ENCODE data around the gene UBR4.
"Not testable (repeated sequence)": the region's sequence is repeated elsewhere in the genome, so short reads cannot be mapped to it uniquely, and the experiment has no call there.

Gene UBR4

DNA sequence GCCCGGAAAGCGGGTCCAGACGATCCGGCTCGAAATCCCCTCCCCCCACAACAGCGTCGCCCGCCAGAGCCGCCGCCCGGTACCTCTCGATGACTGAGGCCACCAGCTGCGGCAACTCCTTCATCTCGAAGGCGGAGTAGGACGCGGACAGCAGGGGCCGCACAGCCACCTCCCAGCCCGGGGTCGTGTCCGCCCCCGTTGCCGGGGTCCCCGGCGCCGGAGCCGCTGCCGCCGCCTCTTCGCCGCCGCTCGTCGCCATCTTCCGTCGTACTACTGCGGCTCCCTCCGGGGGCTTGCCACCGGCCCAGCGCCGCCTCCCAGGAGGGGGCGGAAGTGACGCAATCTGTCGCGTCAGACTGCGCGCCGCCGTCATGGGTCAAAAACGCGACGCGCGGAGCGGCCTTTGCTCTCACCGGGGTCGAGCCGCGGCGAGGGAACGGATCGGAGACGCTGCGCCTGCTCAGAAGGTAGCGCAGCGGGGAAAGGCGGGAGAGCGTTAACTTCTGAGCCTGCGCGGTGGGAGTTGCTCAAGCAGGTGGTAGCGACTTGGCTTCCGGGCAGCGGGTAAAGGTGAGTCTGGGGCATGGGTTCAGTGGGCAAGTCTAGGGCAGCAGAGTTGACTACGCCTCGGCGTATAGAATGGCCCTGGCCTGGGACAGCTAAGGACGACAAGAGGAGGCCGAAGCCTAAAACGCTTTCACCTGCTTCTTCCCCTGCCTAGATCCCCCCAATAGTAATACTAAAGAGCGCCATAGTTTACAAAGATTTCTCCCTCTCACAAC is at the start of gene UBR4:
Gene UBR4, minus strand, starts transcription at position 277 of the 782 bp plus-strand sequence. Its CDS starts 18 bp downstream, at position 259.
- peak; percentile 86 for DNase-seq

DNA sequence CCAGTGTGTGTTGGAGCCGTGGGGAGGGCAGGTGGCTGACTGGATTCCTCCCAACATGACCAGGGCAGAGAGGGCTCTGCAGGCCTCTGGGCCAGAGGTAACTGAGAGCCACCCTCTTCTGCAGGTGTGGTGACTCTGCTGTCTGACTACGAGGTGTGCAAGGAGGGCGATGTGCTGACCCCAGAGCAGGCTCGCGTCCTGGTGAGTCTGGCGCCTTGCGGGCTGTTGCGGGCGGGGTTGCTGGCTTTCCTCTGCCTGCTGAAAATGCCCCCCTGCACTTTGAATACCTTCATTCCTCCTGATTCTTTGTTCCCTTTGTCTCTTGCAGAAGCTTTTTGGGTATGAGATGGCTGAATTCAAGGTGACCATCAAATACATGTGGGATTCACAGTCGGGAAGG is 48.3 kb upstream of the UBR4 start:
- no peak for DNase-seq

DNA sequence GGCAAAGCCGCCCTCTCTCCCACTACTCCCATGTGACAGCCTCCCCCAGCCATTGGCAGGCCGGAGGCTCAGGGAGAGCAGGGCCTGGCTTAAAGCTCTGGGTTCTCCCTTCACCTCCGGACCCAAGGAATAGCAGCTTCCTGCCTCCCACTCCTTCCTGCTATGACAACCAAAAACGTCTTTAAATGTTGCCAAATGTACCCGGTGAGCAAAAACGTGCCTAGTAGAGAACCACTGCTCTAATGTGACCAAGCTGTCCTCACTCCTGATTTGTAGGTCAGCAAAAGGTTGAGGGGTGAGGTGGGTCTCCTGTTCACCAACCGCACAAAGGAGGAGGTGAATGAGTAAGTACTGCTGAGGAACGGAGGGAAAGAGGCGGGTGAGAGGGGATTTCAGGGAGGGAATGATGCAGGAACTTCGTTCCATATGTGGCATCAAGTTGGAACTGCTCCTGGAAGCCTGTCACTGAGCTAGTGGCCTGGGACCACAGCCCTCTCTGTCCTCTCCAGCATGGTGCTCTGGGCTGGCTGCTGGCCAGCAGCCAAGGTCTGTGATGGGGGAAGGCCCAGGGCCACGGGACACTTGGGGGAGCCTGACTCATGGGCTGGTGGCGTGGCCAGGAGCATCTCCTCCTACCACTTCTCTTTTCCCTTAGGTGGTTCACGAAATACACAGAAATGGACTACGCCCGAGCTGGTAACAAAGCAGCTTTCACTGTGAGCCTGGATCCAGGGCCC is 47.3 kb upstream of the UBR4 start:
- no peak for DNase-seq

GRCh38 chr1:19256301-19256700 is 46.2 kb upstream of the UBR4 start:
- not testable (repeated sequence) for DNase-seq

- no peak for DNase-seq
Observed at GRCh38 chr1:19255288-19255687, 45.2 kb upstream of the UBR4 start.

GRCh38 chr1:19254416-19254815 is 44.4 kb upstream of the UBR4 start:
- no peak for DNase-seq

GRCh38 chr1:19251305-19252196 is 41.5 kb upstream of the UBR4 start, which contains the start of the genes EMC1 and MRTO4:
TSS of gene EMC1 (minus strand) at chr1:19251524. CDS start at chr1:19251509, 15 bp downstream.
TSS of gene MRTO4 (plus strand) at chr1:19251805. CDS start at chr1:19251836, 31 bp downstream.
- DNase-seq = peak; percentile 90

GRCh38 chr1:19250629-19251304 is 40.7 kb upstream of the UBR4 start:
- DNase-seq = no peak

DNA sequence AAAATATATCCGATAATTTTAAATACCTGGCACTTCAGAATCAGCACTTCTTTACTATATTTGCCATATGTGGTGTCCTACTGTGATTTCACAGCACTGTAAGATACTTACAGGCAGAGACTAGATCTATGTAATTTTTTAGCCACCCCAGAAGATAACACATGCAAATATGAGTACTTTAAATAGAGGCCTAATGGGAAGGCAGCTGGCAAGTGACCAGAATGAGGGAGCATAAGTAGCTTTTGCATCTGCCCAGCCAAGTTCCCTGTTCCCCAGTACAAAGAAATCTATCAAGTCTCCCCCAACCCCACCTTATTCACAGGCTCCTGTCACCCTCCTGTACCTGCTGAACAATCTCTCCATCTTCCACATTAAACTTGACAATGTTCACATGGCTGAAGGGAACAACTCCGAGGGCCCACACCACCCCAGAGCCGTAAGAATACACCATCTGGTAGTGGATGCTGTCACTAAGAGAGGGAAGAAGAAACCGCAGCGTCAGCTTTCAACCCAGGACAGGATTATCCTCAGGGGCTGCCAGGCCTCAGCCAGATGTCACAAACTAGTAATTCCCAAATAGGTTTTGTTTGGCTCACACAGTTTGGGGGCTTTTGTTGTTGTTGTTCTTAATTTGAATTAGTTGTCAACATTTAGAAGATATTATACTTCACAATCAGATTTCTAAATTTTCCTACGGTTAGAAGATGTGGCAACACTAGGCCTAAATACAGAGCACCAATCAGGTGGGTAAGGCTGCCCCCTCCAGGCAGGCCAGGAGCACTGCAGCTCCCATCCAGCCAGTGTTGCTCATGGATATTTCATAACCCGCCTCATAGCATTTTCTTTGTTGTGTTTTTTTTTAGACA is 30.8 kb upstream of the UBR4 start:
- DNase-seq = peak; percentile 30

GRCh38 chr1:19239876-19240275 is 29.8 kb upstream of the UBR4 start:
- DNase-seq = no peak

DNA sequence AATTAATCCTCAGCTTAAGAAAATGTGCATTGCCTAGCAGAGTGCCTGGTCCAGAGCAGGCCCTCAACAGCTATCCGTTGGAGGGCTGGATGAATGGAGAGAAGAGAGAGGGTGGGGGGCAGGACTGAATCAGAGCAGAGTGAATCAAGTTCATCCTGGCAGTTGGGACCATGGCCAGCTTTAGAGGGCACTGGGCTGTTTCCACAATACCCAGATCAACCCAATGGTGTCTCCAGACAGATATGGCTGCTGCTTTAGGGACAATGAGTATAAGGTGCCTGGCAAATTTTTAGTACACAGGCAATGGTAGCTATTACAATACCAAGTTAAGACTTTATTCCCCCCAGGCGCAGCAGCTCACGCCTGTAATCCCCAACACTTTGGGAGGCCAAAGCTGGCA is 24.2 kb upstream of the UBR4 start:
- no peak for DNase-seq

DNA sequence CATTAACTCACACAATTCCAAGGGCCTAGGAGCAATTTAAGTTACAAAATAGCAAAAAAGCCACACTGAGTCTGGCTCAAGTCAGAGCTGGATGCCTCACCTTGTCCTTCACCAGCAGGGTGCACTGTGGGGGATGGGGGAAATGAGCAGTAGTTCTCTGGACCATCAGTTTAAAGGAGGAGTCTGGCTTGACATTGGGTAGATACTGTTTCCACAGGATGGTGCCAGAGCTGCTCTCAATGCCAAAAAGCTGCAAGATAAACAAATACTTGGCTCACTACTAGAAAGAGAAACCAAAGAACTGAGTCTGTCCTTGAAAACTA is 22.4 kb upstream of the UBR4 start:
- no peak for DNase-seq

DNA sequence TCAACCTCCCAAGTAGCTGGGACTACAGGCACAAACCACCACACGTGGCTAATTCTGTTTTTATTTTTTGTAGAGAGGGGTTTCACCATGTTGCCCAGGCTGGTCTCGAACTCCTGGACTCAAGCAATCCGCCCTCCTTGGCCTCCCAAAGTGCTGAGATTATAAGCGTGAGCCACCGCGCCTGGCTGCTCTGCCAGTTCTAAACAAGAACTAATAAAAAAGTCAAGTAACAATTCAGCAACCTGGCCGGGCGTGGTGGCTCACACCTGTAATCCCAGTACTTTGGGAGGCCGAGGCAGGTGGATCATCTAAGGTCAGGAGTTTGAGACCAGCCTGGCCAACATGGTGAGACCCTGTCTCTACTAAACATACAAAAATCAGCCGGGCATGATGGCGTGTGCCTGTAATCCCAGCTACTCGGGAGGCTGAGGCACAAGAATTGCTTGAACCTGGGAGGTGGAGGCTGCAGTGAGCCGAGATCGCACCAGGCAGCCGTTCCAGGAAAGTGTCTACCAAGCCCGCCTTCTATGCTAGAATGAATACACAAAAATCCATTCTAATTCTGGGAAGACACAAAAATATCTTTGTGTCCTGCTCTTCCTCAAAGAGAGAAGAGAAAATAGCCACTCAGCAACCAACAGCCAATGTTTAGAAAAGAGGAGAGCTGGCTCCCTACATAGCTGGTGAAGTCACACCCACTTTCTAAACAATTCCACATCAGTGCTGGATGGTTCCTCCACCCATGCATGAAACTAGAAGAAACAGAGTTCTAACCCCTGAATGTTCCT is 21.9 kb upstream of the UBR4 start:
- DNase-seq = not testable (repeated sequence)

DNA sequence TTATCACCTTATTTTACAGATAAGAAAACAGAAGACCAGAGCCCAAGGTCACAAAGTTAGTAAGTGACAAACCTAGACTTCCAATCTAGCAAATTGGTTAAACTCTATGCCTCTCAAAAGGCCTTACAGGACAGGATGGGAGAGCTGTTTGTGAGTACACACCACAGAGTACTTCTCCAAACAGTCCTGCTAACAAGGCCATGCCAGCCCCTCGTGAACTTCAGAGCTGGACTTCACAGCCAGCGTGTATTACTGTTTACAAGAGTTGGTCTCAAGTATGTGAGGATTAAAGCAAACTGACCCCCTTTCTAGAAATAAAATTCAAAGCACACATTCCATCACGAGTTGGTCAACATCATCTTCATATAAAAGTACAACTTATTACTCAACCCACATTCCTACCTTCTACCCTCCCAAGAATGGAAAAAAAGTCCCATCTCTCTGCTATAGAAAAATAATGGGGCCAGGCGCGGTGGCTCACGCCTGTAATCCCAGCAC is 19.8 kb upstream of the UBR4 start:
- DNase-seq = no peak

- DNase-seq = no peak
Observed at GRCh38 chr1:19229229-19229628, 19.2 kb upstream of the UBR4 start.

DNA sequence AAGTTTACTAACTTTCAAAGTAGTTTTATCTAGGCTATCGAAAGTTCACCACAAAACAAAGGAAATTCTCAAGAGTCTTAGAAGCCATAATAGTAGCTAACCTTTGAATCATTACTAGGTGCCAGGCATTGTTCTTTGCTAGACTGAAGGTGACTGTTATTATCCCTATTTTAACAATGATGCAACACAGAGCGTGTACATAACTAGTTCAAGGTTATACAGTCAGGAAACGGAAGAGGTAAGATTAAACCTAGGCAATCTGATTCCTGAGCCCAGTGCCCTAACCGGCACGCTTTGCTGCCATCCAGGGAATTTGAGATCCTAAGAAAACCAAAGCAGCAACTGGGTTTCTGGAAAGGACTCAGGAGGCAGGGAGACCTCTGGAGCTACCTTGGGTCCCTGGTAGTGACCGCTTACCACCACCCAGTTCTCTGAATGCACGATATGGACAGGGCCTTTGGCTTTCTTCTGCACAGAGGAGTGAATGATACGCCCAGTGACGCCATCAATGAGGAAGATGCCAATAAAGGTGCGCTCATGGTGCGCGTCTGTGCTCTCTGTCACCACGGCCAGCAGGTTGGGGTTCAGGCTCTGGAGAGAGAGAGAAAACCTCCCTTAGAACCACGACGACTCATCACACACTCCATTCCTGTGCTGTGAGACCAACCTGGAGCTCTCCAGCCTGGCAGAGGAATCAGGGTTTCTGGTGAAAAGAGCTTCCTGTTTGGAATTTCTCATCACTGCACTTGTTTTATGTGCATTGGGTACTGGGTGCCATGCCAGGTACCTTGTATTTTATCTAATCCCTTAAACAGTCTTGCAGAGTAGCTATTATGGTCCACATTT is 13.1 kb upstream of the UBR4 start:
- DNase-seq = no peak

GRCh38 chr1:19222573-19222972 is 12.5 kb upstream of the UBR4 start:
- no peak for DNase-seq

- DNase-seq = no peak
Observed at GRCh38 chr1:19220991-19221390, 10.9 kb upstream of the UBR4 start.

DNA sequence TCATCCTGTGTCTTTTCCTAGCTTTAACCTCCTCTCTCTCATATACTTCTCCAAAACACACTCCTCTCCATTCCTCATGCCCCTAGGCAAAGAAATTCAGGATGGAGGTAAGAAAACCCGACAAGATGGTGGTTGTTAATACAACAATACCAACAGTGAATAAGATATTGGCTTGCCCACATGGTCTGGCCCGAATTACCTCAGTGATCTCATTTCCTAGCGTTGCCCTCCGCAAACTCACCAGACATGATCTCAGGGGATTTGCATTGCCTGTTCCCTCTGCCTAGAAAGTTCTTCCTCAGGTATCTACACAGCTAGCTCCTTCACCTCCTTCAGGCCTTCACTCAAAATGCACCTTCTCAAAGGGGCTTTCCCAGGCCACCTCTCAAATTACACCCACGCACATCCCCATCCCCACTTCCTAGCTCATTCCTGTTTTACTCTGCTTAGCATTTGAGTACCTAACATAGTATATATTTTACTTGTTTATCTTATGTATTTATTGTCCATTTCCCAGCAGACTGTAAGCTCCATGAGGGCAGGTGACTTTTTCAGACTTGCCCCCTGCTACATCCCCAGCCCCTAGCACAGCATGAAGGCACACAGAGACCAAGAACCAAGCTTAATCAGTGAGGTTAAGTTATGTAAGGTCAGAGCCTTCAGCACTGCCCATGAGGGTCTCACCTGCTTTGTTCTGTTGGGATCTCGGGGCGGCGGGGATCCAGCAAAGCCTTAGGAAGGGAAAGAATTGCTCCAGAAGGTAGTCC is 10.2 kb upstream of the UBR4 start:
- DNase-seq = no peak

Measured in T1000 (cell line).